ENCODE measurements around the gene HAPSTR1. TPM values are rescaled to one million over a fixed set of nuclear protein-coding genes. Genes with fewer than 3 reads are reported as not detected.
A peak's percentile ranks its signal among the peaks of the same experiment; 100 is the strongest.

Gene HAPSTR1
- total and polyA plus RNA-seq, 4 donors, result 6.5 to 46.5 (median 17.7) TPM

DNA sequence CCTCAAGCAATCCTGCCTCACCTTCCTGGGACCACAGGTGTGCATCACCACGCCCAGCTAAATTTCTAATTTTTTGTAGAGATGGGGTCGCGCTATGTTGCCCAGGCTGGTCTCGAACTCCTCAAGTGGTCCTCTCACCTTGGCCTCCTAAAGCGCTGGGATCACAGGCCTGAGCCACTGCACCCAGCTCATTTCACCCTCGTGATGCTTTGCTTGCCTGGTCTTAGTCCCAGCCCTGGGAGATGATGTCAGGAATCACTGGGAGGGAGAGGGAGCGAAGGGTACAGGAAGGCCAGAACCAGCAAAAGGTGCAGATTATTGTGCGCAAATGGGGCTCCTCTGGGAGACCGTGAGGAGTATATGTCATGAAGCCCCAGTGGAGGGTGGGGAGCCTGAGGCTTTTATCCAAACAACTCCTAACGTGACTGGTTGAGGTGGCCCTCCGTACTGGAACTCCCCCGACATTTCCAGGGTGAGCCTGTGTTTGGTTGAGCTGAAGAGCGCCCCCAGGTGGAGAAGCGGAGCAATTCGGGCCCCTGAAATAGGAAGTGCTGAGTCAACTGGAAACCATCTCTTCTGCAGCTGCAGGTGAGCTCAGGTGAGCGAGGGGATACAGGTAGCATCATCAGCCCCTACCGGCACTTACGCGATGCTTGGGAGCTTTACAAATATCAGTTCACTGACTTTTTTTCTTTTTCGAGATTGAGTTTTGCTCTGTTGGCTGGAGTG, 41.2 kb upstream of the HAPSTR1 start:
- H3K4me3 ChIP-seq (ENCODE audit: low read depth in 1 of 3, low read length in 3 of 3), result no peak overlapping the region
- TF ChIP-seq, protein P1, sequence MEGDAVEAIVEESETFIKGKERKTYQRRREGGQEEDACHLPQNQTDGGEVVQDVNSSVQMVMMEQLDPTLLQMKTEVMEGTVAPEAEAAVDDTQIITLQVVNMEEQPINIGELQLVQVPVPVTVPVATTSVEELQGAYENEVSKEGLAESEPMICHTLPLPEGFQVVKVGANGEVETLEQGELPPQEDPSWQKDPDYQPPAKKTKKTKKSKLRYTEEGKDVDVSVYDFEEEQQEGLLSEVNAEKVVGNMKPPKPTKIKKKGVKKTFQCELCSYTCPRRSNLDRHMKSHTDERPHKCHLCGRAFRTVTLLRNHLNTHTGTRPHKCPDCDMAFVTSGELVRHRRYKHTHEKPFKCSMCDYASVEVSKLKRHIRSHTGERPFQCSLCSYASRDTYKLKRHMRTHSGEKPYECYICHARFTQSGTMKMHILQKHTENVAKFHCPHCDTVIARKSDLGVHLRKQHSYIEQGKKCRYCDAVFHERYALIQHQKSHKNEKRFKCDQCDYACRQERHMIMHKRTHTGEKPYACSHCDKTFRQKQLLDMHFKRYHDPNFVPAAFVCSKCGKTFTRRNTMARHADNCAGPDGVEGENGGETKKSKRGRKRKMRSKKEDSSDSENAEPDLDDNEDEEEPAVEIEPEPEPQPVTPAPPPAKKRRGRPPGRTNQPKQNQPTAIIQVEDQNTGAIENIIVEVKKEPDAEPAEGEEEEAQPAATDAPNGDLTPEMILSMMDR (IDR thresholded peaks at IDR 0.05; ENCODE audit: low read depth, low read length, missing input control), result peak; percentile 14
- TF ChIP-seq YY1 (IDR thresholded peaks at IDR 0.05), result no peak
- WGBS, result 76% methylated on average over 20 of the region's 20 CpGs
- DNase-seq (ENCODE audit: low spot score), result peak; percentile 36
- H3K36me3 ChIP-seq (ENCODE audit: control insufficient read depth in 4 of 4, insufficient read depth in 3 of 4, low read depth in 1 of 4, low read length in 3 of 4), result no peaks in the 10 kb centered on the region
- H3K27ac ChIP-seq (ENCODE audit: low read depth in 1 of 2, low read length in 2 of 2), result no peak overlapping the region
- H3K4me1 ChIP-seq (ENCODE audit: control insufficient read depth in 4 of 4, insufficient read depth in 4 of 4, low read length in 3 of 4), result peaks cover 8 to 19% (median 11%) of the 10 kb centered on the region in 4 donors
- H3K9me3 ChIP-seq (ENCODE audit: control insufficient read depth in 4 of 4, low read length in 3 of 4), result no peaks in the 10 kb centered on the region
- H3K27me3 ChIP-seq (ENCODE audit: control insufficient read depth in 4 of 4, insufficient read depth in 4 of 4, low read length in 3 of 4), result no peaks in the 10 kb centered on the region
- H3K9ac ChIP-seq (ENCODE audit: low read depth in 1 of 2, low read length in 2 of 2), result no peak overlapping the region

DNA sequence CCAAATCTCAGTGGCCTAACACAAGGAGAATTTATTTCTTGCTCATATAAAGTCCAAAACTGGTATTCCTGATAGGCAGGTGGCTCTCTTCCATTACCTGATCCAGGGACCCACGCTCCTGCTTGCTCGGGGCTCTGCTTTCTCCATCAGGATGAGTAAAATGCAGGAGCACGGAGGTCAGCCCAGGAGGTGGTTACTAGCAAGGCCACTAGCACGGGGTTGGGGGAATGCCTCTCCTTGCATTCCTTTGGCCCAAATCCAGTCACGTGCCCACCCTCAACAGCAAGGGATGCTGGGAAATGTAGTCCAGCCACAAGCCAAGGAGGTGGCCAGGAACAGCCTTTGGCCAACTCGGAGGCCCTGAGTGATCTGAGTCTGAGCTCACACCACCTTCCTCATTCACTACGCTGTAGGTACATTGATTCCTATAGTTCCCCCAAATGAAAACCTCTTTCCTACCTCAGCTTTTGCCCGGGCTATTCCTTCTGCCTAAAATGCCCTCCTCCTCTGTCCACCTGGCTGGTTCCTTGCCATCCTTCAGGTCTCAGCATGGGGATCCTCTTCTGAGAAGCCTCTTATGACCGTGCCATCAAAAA, 38.3 kb upstream of the HAPSTR1 start:
- Histone ChIP-seq H3K4me3 (ENCODE audit: low read depth in 1 of 3, low read length in 3 of 3) (no peak overlapping the region), H3K36me3 (ENCODE audit: control insufficient read depth in 4 of 4, insufficient read depth in 3 of 4, low read depth in 1 of 4, low read length in 3 of 4) (no peaks in the 10 kb centered on the region), H3K9ac (ENCODE audit: low read depth in 1 of 2, low read length in 2 of 2) (no peak overlapping the region), H3K27ac (ENCODE audit: low read depth in 1 of 2, low read length in 2 of 2) (no peak overlapping the region), H3K4me1 (ENCODE audit: control insufficient read depth in 4 of 4, insufficient read depth in 4 of 4, low read length in 3 of 4) (peaks cover 3 to 10% (median 4%) of the 10 kb centered on the region in 4 donors), H3K27me3 (ENCODE audit: control insufficient read depth in 4 of 4, insufficient read depth in 4 of 4, low read length in 3 of 4) (no peaks in the 10 kb centered on the region), H3K9me3 (ENCODE audit: control insufficient read depth in 4 of 4, low read length in 3 of 4) (no peaks in the 10 kb centered on the region)
- TF ChIP-seq YY1 (IDR thresholded peaks at IDR 0.05) (no peak), FOXA1 (IDR thresholded peaks at IDR 0.05) (no peak), SP1 (IDR thresholded peaks at IDR 0.05) (no peak), TAF1 (conservative IDR thresholded peaks at IDR 0.05) (no peak), HNF4A (conservative IDR thresholded peaks at IDR 0.05) (no peak), NR2F2 (IDR thresholded peaks at IDR 0.05) (no peak), RXRA (IDR thresholded peaks at IDR 0.05) (no peak)
- TF ChIP-seq, protein P1 (IDR thresholded peaks at IDR 0.05; ENCODE audit: low read depth, low read length, missing input control), result no peak
- peak; percentile 59 for DNase-seq (ENCODE audit: low spot score)
- 40% methylated on average over 9 of the region's 9 CpGs for WGBS

DNA sequence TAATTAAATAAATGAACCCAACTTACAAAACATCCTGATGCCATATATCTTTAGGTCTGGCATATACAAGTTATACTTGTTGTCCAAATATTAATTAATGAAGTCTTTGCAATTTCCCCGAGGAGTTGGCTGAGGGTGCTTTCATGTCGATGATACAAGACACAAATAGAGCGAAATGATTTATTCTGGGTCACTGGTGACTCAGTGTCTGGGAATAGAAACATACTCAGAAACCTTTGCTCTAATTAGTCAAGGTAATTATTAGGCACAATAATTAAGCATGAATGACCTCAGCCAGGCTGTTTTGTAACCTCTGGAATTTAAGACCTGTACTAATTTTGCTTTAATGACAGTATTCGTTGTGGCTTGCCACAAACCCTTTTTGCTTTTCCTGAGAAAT, 37.0 kb upstream of the HAPSTR1 start:
- no peak overlapping the region for H3K9ac ChIP-seq (ENCODE audit: low read depth in 1 of 2, low read length in 2 of 2)
- H3K9me3 ChIP-seq (ENCODE audit: control insufficient read depth in 4 of 4, low read length in 3 of 4), result no peaks in the 10 kb centered on the region
- TF ChIP-seq HNF4A (conservative IDR thresholded peaks at IDR 0.05) (no peak), RAD21 (IDR thresholded peaks at IDR 0.05) (no peak), YY1 (IDR thresholded peaks at IDR 0.05) (no peak), SP1 (IDR thresholded peaks at IDR 0.05) (no peak), NR2F2 (IDR thresholded peaks at IDR 0.05) (no peak), TAF1 (conservative IDR thresholded peaks at IDR 0.05) (no peak), FOXA2 (IDR thresholded peaks at IDR 0.05) (no peak)
- TF ChIP-seq, protein P2, sequence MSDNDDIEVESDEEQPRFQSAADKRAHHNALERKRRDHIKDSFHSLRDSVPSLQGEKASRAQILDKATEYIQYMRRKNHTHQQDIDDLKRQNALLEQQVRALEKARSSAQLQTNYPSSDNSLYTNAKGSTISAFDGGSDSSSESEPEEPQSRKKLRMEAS (IDR thresholded peaks at IDR 0.05), result no peak
- TF ChIP-seq, protein P3, sequence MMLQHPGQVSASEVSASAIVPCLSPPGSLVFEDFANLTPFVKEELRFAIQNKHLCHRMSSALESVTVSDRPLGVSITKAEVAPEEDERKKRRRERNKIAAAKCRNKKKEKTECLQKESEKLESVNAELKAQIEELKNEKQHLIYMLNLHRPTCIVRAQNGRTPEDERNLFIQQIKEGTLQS (IDR thresholded peaks at IDR 0.05), result no peak
- TF ChIP-seq, protein P1 (IDR thresholded peaks at IDR 0.05; ENCODE audit: low read depth, low read length, missing input control), result no peak
- TF ChIP-seq, protein P4, sequence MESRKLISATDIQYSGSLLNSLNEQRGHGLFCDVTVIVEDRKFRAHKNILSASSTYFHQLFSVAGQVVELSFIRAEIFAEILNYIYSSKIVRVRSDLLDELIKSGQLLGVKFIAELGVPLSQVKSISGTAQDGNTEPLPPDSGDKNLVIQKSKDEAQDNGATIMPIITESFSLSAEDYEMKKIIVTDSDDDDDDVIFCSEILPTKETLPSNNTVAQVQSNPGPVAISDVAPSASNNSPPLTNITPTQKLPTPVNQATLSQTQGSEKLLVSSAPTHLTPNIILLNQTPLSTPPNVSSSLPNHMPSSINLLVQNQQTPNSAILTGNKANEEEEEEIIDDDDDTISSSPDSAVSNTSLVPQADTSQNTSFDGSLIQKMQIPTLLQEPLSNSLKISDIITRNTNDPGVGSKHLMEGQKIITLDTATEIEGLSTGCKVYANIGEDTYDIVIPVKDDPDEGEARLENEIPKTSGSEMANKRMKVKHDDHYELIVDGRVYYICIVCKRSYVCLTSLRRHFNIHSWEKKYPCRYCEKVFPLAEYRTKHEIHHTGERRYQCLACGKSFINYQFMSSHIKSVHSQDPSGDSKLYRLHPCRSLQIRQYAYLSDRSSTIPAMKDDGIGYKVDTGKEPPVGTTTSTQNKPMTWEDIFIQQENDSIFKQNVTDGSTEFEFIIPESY (IDR thresholded peaks at IDR 0.05), result no peak
- no peaks in the 10 kb centered on the region for H3K27me3 ChIP-seq (ENCODE audit: control insufficient read depth in 4 of 4, insufficient read depth in 4 of 4, low read length in 3 of 4)
- H3K4me1 ChIP-seq (ENCODE audit: control insufficient read depth in 4 of 4, insufficient read depth in 4 of 4, low read length in 3 of 4), result peaks cover 0 to 3% (median 0%) of the 10 kb centered on the region in 4 donors
- H3K36me3 ChIP-seq (ENCODE audit: control insufficient read depth in 4 of 4, insufficient read depth in 3 of 4, low read depth in 1 of 4, low read length in 3 of 4), result no peaks in the 10 kb centered on the region
- DNase-seq (ENCODE audit: low spot score), result no peak
- no peak overlapping the region for H3K4me3 ChIP-seq (ENCODE audit: low read depth in 1 of 3, low read length in 3 of 3)
- no peak overlapping the region for H3K27ac ChIP-seq (ENCODE audit: low read depth in 1 of 2, low read length in 2 of 2)
- WGBS, result 83% methylated on average over 4 of the region's 4 CpGs

All from liver (tissue), 9 donors.